GM21528 (cell line): ENCODE measurements around the gene ILF3.
A peak's percentile ranks its signal among the peaks of the same experiment; 100 is the strongest.

ENCODE experiments used
- ATAC-seq: cut with Tn5 transposase; IDR thresholded peaks from one replicate; pipeline ENCODE4 v1.9.1; 2021; ENCODE audit warnings: mild to moderate bottlenecking, moderate library complexity; ENCODE audit not compliant: unreplicated experiment, low FRiP score

The ILF3 gene

DNA sequence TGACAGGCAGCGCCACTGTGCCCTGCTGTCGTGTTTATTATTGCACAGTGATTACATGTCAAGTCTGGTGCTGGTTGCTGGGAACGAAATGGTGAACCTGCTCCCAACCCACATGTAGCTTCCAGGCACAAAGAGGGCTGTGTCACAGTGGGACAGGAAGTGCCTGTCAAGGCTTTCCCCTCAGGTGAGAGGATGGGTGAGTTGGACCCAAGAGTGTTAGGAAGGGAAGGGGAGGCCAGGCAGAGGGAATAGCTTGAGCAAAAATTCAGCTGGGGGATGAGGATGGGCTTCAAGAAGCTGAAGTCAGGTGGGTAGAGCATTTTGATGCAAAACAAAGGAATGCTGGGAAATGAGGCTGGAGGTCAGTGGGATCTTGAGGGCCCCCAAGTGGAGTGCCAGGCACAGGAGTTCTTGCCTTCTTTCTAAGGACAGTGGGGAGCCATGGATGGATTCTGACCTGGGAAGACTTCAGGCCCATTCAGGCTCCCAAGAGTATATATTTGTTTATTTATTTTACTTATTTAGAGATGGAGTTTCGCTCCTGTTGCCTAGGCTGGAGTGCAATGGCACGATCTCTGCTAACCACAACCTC lies 38.6 kb downstream of the ILF3 start:
- ATAC-seq = no peak

DNA sequence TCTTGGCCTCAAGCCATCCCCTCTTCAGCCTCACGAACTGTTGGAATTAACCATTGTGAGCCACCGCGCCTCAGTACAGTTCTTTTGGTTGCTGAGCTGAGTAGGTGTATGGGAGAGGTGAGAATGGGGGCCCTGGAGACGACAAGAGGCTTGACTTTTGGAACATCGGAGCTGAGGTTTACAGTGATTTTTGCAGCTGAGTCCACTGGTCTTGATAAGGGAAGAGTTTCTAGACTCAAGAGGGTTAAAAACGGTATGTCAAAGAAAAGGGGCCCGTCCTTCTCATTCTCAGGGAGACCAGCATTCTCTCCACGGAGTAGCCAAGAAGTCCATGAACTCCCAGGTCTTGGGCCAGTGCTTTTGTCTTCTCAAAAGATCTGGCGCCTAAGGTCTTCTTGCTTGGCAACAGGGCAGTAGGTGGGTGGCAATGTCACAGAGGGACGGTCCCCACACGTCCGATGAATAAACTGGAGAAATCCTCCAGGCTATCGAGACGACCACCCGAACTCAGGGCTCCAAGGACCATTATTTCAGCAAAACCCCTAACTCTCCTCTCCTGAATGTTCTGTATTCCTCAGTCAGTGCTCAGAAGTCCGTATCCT lies 40.7 kb downstream of the ILF3 start:
- no peak for ATAC-seq

DNA sequence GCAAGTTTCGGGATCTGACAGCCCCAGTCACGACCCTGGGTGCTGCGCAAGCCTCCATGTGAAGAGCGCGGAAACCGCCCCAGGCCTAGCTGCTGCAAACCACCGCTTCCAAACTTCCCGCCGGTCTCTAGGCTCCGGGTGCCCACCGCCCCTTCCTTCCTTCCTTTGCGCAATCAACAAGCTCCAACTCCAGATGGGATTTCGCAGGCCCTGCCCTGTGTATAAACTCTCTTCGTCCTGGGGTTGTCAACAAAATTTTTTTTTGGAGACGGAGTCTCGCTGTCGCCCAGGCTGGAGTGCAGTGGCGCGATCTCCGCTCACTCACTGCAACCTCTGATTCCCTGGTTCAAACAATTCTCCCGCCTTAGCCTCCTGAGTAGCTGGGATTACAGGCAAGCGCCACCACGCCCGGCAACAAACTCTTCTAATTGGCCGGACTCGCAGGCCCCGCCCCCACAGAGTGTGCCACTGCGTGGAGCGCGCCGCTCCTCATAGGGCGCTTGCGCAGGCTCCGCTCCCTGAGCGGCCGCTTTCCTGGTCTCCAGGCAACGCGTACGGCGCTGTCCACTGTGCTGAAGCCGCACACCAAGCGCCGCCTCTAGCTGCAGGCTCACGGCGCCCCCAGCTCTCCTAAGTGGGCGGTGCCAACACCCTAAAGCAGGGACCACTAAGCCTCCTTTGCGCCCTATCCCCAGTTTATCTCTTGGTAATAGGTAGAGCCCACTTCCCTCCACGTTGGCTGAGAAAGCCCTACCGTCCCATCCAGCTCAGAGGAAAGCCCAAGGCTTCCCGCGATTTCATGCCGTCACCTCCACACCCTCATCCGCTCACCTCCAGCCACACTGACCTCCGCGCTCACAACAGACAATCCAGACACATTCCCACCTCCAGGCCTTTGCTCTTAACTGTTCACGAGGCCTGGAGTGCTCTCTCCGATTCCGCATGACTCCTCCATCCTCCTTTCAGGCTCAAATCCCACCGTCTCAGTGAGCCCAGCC lies 41.6 kb downstream of the ILF3 start:
- peak; percentile 68 for ATAC-seq

DNA sequence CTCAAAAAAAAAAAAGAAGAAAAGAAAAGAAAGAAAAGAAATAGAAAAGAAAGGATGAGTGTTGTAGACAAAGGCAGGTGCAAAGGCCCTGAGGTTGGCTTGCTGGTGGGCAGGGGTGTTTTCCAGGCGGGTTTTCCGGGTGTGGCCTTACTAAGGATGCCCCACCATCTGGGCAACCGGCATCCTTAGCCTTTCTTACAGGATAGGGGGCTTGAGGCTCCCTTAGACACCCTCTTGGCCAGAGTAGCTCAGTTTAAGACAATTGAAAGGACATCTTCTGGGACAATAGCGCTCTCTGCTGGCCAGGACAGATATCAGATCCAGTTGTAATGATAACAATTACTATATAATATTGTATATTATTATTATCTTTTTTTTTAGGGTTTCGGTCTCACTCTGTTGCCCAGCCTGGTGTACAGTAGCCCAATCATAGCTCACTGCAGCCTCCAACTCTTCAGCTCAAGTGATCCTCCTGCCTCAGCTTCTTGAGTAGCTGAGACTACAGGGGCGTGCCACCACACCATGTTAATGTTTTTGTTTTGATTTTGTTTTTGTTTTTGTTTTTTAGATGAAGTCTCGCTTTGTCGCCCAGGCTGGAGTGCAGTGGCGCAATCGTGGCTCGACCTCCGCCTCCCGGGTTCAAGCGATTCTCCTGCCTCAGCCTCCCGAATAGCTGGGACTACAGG lies 45.6 kb downstream of the ILF3 start:
- no peak for ATAC-seq

DNA sequence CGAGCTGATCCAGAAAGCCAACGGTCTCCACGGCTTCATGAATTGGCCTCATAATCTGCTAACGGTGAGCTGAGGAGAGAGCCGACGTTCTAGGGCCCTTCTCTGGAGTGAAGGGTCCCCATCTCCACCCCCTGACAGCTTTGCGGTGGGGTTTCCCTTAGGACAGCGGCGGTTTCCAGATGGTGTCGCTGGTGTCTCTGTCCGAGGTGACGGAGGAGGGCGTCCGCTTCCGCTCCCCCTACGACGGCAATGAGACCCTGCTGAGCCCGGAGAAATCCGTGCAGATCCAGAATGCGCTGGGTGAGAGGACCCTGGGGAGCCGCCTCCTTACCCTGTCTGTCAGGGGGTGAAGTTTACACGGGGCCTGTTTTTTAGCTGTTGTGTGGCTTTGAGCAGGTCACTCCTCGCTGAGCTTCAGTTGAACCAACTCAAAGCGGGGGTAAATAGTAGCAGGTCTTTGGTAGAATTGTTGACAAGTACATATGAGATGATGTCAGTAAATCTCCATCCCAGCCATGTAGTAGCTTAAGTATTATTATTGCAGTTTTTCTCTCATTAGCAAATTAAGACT lies 47.9 kb downstream of the ILF3 start:
- no peak for ATAC-seq

DNA sequence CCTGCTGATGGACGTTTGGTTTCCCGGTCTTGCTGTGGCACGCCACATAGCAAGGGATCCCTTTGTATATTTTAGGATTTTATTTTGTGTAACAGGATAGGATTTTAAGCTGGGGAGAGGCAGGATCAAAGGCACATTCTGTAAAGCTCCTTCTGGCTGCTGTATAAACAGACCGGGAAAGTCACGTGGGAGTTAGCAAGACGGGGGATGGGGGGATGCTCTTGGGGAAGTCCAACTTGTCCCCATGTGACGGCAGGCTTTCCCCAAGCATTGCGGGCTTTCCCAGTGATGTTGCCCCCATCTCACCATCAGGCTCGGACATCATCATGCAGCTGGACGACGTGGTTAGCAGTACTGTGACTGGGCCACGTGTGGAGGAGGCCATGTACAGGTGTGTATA lies 52.8 kb downstream of the ILF3 start:
- ATAC-seq = no peak

DNA sequence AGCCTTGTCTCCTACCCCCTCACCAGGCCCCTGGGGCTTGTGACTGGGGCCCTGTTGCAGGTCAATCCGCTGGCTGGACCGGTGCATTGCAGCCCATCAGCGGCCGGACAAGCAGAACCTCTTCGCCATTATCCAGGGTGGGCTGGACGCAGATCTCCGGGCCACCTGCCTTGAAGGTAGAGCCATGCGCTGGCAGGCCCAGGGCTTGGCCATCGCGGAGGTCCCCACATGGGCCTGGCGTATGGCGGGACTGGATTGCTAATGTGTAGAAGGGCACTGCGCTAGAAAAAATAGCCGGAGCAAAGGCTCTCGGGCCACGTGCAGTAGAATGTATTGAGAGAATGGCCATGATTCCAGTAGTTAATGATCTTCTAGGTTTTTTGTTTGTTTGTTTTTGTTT lies 53.3 kb downstream of the ILF3 start:
- ATAC-seq = no peak

DNA sequence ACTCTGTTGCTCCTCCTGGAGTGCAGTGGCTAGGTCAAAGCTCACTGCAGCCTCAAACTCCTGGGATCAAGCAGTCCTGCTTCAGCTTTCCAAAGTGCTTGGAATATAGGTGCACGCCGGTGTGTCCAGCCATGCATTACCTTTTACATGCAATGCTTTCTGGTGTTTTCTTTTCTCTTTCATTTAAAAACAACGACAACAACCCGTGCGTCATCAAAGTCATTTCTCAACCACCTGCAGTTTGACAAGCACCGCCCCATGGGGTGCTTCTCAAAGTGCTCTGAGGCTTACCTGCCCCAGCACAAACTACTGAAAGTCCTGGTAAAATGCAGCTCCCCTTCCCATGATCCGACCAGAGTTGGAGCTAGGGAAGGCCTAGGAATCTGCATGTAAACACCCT lies 54.1 kb downstream of the ILF3 start:
- ATAC-seq = no peak

DNA sequence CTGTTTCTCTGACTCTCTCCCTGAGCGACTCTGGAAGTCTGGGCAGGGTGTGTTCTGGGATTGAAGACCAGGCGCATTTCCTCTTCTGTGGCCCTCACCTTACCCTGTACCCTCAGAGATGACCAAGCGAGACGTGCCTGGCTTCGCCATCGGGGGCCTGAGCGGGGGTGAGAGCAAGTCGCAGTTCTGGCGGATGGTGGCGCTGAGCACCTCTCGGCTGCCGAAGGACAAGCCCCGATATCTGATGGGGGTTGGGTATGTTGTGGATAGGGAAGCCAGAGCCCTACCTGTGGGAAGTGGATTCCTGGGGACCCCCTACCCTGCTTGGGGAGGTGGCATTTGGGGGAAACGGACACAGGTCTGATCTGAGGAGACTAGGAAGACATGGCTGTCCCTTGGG lies 57.9 kb downstream of the ILF3 start:
- ATAC-seq = no peak

DNA sequence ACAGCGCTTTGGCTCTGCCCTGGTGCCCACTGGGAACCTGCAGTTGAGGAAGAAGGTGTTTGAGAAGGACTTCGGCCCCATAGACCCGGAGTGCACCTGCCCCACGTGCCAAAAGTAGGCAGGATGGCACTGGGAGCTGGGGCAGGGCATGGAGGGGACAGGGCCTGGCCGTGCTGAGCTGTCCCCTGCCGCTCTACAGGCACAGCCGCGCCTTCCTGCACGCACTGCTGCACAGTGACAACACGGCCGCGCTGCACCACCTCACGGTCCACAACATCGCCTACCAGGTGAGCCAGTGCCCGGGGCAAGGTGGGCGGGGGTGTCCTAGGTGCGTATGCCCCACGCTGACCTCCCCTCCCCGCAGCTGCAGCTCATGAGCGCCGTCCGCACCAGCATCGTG lies 58.6 kb downstream of the ILF3 start:
- ATAC-seq = no peak

DNA sequence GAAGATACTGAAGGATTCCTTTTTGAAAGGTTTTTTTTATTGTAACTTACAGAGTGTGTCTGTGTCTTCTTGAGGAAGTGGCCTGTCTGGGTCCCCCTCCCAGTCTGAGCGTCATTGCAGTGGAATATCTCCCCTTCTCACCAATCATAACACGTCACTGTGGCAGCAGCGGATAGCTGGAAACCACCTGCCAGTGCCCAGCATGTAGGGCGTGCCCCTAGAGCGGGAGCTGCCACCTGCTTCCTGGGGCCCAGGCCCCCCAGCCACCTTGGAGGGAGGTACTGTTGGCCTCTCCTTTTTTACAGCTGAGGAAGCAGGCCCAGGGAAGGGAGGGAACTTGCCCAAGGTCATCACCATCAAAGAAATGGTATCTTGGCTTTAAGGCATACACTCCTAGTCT lies 59.2 kb downstream of the ILF3 start:
- no peak for ATAC-seq

DNA sequence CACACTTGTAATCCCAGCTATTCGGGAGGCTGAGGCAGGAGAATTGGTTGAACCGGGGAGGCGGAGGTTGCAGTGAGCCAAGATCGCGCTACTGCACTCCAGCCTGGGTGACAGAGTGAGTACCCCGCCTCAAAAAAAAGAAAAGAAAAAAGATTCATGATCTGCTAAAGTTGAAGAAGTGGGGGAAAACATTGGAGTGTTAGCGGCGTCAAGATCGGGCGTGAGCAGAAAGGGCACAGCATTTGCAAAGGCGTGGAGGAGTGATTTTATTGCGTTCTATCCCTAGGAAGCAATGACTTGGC lies 62.9 kb downstream of the ILF3 start:
- no peak for ATAC-seq

DNA sequence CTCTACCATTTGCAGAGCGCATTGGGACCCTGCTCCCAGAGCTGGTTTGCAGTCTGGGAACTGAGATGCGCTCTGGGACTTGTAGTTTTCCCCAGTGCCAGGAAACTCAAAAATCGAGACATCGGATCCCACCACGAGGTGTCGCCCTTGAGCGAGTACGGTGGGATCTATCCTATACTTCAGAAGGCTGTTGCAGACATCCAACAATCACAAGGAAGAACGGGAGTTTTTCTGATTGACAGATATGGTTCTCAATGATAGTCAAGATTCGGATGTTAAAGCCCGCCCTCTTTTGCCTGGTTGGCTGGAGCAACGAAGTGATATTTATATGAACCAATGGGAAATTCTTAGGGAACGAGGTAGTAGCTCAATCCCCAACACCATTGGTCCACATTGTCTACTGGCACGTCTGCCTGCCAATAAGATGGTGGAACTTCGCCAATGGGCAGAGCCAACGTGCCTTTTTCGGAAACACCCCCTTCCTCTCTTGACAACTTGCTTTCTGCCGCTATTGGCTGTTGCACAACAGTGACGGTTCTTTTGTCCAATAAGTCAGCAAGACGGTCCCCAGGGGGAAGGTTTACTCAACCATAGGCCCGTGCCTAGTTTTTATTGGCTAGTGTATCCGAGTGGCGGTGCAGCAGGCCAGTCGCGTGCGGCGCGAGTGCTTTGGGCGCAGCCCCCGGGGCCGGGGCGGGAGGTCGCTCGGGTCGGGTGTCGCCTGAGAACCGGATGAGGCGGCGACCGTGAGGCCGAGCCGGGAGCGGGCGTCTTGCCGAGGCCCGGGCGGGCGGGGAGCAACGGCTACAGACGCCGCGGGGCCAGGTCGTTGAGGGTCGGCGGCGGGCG lies 63.4 kb downstream of the ILF3 start, which contains the start of gene DNM2:
DNM2 (plus strand) TSS at position 724 of the 849 bp plus-strand sequence. CDS start 164 bp downstream, outside the sequence.
- ATAC-seq = peak; percentile 82

DNA sequence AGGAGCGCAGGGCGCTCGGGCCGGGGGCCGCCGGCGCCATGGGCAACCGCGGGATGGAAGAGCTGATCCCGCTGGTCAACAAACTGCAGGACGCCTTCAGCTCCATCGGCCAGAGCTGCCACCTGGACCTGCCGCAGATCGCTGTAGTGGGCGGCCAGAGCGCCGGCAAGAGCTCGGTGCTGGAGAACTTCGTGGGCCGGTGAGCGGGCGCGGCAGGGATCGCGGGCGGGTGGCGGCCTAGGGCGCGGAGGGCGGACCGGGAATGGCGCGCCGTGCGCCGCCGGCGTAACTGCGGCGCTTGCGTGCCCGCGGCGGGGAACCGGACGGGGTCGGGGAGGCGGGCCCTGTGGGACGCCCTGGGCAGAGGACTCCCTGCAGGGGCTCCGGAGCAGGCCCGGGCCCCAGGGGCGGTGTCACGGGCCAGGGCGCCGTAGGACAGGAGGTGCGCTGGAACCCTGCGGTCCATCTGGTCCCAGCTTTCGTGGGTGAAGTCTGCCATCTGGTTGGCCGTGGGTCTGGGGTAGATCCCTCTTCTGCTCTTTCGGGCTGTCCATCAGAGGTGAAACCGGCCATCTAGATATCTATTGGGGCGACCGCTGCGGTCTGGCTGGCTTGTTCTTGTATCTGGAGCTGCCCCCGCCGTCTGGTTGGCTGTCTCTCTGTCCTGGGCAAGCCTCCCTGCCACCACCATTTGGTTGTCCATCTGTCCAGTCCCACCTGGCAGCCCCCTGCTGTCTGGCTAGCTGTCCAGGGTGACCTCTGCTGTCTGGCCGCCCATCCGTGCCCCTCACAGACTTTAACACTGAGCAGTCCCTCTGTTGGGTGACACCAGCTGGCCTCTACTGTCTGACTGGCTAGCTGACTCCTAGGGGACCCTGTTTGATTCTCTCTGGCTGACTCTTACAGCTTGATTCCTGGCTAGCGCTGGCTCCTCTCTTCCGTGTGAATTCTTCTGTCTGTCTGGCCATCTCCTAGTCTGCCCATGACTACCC lies 64.4 kb downstream of the ILF3 start:
- ATAC-seq = peak; percentile 22

DNA sequence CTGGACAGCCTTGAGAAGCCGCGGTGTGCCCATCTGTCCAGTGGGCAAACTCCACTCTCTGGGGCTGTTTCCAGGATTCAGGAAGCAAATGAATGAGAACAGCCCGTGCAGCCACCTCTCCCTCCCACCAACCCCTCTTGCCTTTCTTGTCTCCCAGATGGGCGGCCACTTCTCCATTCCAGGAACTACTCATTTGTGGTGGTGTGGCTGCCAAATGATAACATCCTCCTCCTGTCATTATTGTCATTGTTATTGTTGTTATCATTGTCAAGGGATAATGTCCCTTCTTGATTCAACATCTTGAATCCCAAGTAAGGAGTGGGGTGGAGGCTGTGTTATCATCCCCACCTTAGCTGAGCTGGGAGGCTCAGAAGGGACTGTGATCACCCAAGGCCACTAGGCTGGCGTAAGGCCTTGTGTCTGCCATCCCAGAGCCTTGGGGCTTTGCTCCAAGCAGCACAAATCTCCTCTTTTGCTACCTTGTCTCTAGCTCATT lies 65.4 kb downstream of the ILF3 start:
- ATAC-seq = no peak

DNA sequence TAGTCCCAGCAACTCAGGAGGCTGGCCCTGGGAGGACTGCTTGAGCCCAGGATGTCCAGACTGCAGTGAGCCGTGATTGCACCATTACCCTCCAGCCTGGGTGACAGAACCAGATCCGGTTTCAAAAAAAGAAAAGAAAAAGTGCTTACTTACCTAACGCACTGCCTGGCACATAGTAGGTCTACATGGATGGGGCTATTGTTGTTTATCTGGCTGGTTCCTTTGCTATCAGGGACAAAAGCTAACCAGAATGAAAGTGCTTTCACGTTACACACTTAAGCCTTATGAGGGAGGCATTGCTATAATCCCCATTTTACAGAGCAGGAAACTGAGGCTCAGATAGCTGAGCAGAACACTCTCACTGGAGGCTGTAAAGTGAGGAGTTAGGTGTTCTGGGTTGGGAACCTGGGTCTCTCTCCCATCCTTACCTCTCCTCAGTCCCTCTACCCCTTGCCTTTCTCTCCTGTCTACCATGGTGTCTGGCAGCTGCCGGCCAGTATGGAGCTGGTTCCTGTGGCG lies 66.5 kb downstream of the ILF3 start:
- no peak for ATAC-seq

DNA sequence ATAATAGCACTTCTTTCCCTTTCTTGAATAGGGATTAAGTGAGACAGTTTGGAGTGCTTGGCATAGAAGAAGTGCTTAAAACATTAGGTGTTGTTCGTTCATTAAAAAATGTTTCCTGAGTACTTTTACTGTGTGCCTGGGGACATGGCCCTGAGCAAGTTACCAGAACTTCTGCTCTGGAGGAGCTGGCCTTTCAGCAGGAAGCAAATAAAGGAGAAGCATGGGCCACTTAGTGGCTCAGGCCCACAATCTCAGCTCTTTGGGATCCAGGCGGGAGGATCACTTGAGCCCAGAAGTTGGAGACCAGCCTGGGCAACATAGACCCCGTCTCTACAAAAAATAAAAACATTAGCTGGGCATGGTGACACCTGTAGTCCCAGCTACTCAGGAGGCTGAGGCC lies 69.4 kb downstream of the ILF3 start:
- ATAC-seq = no peak

DNA sequence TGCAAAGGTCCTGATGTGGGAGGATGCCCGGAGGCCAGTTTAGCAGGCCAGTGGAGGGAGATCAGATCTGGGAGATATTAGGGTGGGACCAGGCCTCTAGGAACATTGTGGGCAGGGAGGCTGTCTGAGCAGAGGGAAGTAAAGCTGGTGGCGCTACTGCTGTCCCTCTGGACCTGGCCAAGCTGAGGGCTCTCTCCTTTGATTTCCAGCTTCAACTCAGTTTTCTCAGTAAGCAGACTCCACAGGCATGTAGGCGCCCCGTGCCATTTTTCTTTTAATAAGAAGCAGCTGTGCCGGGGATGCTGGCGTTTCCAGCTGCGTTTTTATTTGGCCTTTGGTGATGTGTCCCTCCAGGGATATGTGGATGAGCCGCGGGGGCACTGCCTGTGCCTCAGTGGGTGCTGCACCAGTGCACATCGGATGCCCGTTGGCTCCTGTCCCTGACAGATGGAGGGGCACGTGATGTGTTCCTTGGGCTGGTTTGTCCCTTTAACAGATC lies 70.5 kb downstream of the ILF3 start:
- no peak for ATAC-seq
